ENCODE data around the gene DPP9.

The DPP9 gene

DNA sequence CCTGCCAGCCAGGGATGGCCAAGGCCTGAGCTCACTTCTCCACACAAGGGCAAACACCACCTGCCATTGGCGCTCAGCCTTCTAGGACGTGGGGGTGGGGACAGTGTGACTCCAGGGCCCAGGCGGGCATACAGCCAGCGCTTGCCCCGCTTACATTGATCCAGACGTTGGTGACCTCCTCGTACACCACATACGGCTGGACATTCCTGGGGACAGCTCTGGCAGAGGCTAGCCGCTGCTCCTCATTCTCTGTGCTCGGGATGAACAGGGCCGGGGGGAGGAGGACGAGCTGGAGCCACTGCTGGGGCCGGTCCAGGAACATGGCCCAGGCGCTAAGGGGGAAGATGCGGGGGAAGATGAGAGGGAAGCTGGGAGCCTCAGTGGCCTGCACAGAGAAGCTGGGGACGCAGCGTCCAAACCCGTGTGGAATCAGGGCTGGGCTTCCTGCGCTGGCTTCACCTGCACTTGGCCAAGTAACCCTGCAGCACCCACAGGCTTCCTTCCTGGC is 28.4 kb downstream of the DPP9 start:
- peaks cover 74% of the 10 kb centered on the region for H3K36me3 ChIP-seq (ENCODE audit: control insufficient read depth, insufficient read depth, low read length)
- H3K4me1 ChIP-seq (ENCODE audit: control insufficient read depth, insufficient read depth, low read length, poor library complexity, severe bottlenecking), result no peaks in the 10 kb centered on the region
- H3K27ac ChIP-seq (ENCODE audit: low read depth, low read length, severe bottlenecking), result no peak overlapping the region
- 93 to 94% methylated on average over 17 to 19 of the region's 19 CpGs for WGBS, 2 experiments (ENCODE audit: insufficient coverage in 2 of 2)
- no peaks in the 10 kb centered on the region for H3K9me3 ChIP-seq (ENCODE audit: control insufficient read depth, low read length)
- H3K4me3 ChIP-seq (ENCODE audit: extremely low read depth, insufficient read depth, low read length, poor library complexity, severe bottlenecking), result no peak overlapping the region

DNA sequence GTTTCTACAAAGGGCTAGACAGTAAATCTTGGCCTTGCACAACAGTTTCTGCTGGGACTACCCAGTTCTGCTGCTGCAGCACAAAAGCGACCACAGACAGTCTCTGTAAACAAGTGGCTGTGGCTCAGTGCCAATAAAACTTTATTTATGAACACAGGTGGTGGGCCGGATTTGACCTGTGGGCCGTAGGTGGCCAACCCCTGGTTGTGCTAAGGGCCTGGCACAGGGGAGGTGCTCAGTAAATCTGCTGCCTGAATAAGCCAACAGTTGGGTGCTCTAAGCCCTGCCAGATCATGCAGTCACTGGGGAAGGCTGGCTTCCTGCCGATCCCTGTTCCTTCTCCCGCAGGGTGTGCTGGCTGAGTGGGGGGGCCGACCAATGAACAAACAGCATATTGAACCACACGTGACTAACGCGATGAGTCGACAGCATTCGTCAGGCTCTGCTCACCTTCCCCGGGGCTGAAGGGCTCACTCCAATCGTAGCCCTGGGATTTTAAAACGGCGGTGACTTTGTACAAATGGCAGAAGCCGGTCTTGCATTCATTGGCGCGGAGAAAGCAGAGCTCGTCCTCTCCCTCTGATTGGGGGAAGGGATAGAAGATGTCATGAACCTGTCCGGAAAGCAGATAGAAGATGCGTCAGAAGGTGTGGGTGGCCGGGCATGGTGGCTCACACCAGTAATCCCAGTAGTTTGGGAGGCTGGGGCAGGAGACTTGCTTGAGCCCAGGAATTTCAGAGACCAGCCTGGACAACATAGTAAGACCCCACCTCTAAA is 29.2 kb downstream of the DPP9 start:
- Histone ChIP-seq H3K4me3 (ENCODE audit: extremely low read depth, insufficient read depth, low read length, poor library complexity, severe bottlenecking) (no peak overlapping the region), H3K9me3 (ENCODE audit: control insufficient read depth, low read length) (no peaks in the 10 kb centered on the region), H3K27ac (ENCODE audit: low read depth, low read length, severe bottlenecking) (peak overlapping the region; percentile 20), H3K36me3 (ENCODE audit: control insufficient read depth, insufficient read depth, low read length) (peaks cover 74% of the 10 kb centered on the region), H3K4me1 (ENCODE audit: control insufficient read depth, insufficient read depth, low read length, poor library complexity, severe bottlenecking) (no peaks in the 10 kb centered on the region)
- WGBS, 2 experiments (ENCODE audit: insufficient coverage in 2 of 2), result 95 to 96% methylated on average over 19 to 22 of the region's 22 CpGs

DNA sequence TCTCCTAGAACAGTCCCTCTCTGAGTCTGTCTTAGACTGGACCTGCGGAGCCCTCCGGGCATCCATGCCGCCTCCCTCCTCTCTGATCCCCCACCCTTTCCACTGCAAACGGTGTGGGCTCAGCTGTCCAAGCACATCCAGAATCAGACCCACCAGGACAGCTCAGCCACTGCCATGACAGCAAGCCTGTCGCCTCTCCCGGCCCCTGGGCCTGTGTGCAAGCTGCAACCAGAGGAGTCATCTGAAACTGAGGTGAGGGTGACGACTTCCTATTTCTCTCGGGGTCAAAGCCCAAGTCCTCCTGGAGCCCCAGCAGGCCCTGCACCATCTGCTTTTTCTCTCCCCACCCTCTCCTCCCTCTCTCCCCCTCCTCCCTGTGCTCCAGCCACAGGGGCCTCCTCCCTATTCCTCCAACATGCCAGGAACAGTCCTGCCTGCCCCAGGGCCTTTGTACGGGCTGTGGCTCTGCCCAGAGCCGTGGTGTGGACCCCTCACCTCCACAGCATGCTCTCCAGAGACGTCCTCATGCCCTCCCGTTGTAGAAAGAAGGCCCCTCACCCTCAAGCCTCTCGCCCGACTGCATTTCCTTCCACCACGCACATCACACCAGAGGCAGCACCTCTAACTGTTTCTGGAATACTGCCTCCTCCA is 30.0 kb downstream of the DPP9 start:
- 88 to 100% methylated on average over 3 to 11 of the region's 15 CpGs for WGBS, 2 experiments (ENCODE audit: insufficient coverage in 2 of 2)
- Histone ChIP-seq H3K27ac (ENCODE audit: low read depth, low read length, severe bottlenecking) (no peak overlapping the region), H3K4me1 (ENCODE audit: control insufficient read depth, insufficient read depth, low read length, poor library complexity, severe bottlenecking) (no peaks in the 10 kb centered on the region), H3K4me3 (ENCODE audit: extremely low read depth, insufficient read depth, low read length, poor library complexity, severe bottlenecking) (no peak overlapping the region), H3K36me3 (ENCODE audit: control insufficient read depth, insufficient read depth, low read length) (peaks cover 71% of the 10 kb centered on the region), H3K9me3 (ENCODE audit: control insufficient read depth, low read length) (no peaks in the 10 kb centered on the region)

DNA sequence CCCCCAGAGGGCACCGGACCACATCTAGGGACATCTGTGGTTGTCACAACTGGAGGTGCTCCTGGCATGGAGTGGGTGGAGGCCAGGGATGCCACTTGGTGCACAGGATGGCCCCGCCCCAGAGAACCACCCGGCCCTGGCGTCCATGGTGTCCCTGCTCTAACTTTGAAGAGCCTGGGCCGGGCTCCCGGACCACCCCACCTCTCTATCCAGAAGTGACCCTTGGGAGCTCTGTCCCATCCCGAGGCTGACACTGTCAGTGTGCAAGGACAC is 30.6 kb downstream of the DPP9 start:
- H3K9me3 ChIP-seq (ENCODE audit: control insufficient read depth, low read length), result no peaks in the 10 kb centered on the region
- peaks cover 72% of the 10 kb centered on the region for H3K36me3 ChIP-seq (ENCODE audit: control insufficient read depth, insufficient read depth, low read length)
- WGBS, 2 experiments (ENCODE audit: insufficient coverage in 2 of 2), result 100% methylated on average over 3 of the region's 7 CpGs; no CpG with 5 or more reads in 1 of the 2 experiments
- H3K27ac ChIP-seq (ENCODE audit: low read depth, low read length, severe bottlenecking), result no peak overlapping the region
- no peaks in the 10 kb centered on the region for H3K4me1 ChIP-seq (ENCODE audit: control insufficient read depth, insufficient read depth, low read length, poor library complexity, severe bottlenecking)
- H3K4me3 ChIP-seq (ENCODE audit: extremely low read depth, insufficient read depth, low read length, poor library complexity, severe bottlenecking), result no peak overlapping the region

DNA sequence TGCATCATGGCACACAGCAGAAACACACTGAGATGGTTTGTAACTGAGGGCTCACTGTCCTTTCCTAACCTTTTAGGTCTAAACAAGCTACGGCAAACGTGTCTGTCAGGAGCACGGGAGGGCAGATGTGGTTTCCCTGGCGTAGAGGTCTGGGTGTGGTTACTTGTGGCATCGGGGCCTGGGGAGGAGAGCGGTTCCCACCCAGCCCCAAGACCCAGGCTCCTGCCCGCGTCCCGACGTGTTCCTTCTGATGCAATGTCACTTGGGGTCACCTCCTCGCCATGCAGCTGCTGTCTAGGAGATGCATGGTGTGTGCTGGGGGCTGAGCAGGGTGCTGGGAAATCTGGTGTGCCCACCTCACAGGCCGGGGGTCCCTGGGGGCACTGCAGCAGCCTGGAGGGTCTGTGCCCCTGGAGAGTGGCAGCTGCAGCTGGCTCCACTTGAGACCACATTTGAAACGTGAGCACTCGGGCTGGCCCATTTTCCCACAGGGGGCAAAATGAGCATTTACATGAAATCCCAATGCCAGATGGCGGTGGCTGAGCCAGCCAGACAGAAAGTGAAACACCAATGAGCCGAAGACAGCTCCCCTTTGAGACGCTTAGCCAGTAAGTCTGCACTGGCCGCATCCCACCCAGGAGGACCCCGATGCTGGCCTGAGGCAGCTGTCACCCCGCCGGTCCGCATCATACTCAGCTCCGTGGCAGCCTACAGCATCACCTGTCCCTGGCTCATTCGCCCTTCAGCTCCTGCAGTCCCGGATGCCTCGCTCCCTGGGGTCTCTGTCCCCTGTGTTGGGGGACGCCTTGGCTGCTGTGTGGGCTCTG is 31.2 kb downstream of the DPP9 start:
- Histone ChIP-seq H3K4me1 (ENCODE audit: control insufficient read depth, insufficient read depth, low read length, poor library complexity, severe bottlenecking) (no peaks in the 10 kb centered on the region), H3K4me3 (ENCODE audit: extremely low read depth, insufficient read depth, low read length, poor library complexity, severe bottlenecking) (no peak overlapping the region), H3K27ac (ENCODE audit: low read depth, low read length, severe bottlenecking) (no peak overlapping the region), H3K36me3 (ENCODE audit: control insufficient read depth, insufficient read depth, low read length) (peaks cover 68% of the 10 kb centered on the region), H3K9me3 (ENCODE audit: control insufficient read depth, low read length) (no peaks in the 10 kb centered on the region)
- 92 to 98% methylated on average over 9 to 13 of the region's 27 CpGs for WGBS, 2 experiments (ENCODE audit: insufficient coverage in 2 of 2)

DNA sequence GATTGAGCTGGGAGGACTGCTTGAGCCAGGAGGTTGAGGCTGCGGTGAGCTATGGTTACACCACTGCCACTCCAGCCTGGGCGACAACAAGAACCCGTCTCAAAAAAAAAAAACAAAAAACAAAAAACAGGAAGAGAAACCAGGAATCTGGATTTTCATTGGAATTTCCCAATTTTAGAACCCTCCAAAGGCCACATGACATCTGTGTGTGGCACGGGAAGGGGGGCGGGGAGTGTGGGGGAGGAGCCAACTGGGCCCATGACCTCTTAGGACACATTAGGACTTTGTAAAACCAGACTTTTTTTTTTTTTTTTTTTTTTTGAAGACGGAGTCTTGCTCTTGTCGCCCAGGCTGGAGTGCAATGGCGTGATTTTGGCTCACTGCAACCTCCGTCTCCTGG is 32.3 kb downstream of the DPP9 start:
- H3K36me3 ChIP-seq (ENCODE audit: control insufficient read depth, insufficient read depth, low read length), result peaks cover 70% of the 10 kb centered on the region
- H3K4me3 ChIP-seq (ENCODE audit: extremely low read depth, insufficient read depth, low read length, poor library complexity, severe bottlenecking), result no peak overlapping the region
- no peaks in the 10 kb centered on the region for H3K4me1 ChIP-seq (ENCODE audit: control insufficient read depth, insufficient read depth, low read length, poor library complexity, severe bottlenecking)
- no peak overlapping the region for H3K27ac ChIP-seq (ENCODE audit: low read depth, low read length, severe bottlenecking)
- 100% methylated on average over 1 of the region's 9 CpGs; no CpG with 5 or more reads in 1 of the 2 experiments for WGBS, 2 experiments (ENCODE audit: insufficient coverage in 2 of 2)
- H3K9me3 ChIP-seq (ENCODE audit: control insufficient read depth, low read length), result no peaks in the 10 kb centered on the region

DNA sequence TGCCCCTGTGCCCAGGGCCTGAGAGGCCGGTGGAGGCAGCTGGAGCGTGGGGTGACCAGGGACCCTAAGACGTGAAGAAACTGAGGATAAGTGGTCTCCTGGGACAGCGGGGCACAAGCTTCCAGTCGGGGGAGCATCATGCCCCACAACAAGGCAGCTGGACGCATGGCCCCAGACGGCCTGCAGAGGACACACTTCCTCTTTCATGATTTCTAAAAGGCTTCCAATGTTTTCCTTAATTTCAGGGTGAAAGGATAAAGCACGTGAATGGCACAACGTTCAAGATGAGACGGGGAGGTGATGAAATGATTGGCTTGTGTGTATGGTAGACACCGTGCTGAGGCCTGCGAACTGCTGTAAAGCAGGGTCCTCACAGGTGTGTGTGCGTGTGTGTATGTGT is 33.3 kb downstream of the DPP9 start:
- Histone ChIP-seq H3K4me1 (ENCODE audit: control insufficient read depth, insufficient read depth, low read length, poor library complexity, severe bottlenecking) (no peaks in the 10 kb centered on the region), H3K9me3 (ENCODE audit: control insufficient read depth, low read length) (no peaks in the 10 kb centered on the region), H3K4me3 (ENCODE audit: extremely low read depth, insufficient read depth, low read length, poor library complexity, severe bottlenecking) (no peak overlapping the region), H3K36me3 (ENCODE audit: control insufficient read depth, insufficient read depth, low read length) (peaks cover 61% of the 10 kb centered on the region), H3K27ac (ENCODE audit: low read depth, low read length, severe bottlenecking) (no peak overlapping the region)
- 91 to 94% methylated on average over 13 of the region's 13 CpGs for WGBS, 2 experiments (ENCODE audit: insufficient coverage in 2 of 2)

DNA sequence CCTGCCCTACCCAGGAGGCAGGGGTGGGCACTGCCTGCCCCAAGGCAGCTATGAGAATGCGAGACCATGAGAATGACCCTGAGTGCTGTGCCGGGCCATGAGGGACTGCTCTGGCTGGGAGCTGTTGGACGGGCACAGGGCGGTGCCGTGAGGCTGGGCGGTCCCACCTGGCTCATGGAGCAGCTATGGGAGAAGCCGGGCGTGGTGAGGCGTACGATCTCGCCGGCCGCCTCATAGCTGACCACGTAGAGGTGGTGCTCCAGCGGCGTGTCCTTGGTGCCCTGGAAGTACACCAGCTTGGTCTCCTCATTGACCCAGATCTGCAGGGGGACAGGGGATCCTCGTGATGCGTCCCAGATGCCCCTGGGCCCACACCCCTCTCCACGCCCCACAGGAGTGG is 34.2 kb downstream of the DPP9 start:
- Histone ChIP-seq H3K36me3 (ENCODE audit: control insufficient read depth, insufficient read depth, low read length) (peaks cover 56% of the 10 kb centered on the region), H3K9me3 (ENCODE audit: control insufficient read depth, low read length) (no peaks in the 10 kb centered on the region), H3K4me3 (ENCODE audit: extremely low read depth, insufficient read depth, low read length, poor library complexity, severe bottlenecking) (no peak overlapping the region), H3K27ac (ENCODE audit: low read depth, low read length, severe bottlenecking) (no peak overlapping the region), H3K4me1 (ENCODE audit: control insufficient read depth, insufficient read depth, low read length, poor library complexity, severe bottlenecking) (no peaks in the 10 kb centered on the region)
- WGBS, 2 experiments (ENCODE audit: insufficient coverage in 2 of 2), result 96 to 98% methylated on average over 19 of the region's 19 CpGs

DNA sequence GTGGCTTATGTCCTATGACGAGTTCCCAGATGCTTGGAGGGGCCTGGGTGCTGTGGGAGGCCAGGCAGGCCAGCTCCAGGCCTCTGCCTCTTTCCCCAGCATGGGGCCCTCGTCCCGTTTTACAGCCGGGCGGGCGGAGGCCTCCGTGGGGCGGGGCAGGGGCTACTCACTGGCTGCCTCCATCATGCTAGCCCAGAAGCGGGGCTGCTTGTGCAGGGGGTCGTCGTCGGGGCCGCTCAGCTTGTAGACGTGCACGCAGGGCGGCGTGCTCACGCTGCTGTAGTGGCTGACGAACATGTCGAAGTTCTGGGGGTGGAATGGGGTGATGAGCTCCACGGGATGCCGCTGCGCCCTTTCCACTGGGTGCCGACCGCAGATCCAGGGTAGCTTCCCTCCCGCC is 35.1 kb downstream of the DPP9 start:
- H3K4me1 ChIP-seq (ENCODE audit: control insufficient read depth, insufficient read depth, low read length, poor library complexity, severe bottlenecking), result no peaks in the 10 kb centered on the region
- no peak overlapping the region for H3K27ac ChIP-seq (ENCODE audit: low read depth, low read length, severe bottlenecking)
- H3K36me3 ChIP-seq (ENCODE audit: control insufficient read depth, insufficient read depth, low read length), result peaks cover 55% of the 10 kb centered on the region
- no peaks in the 10 kb centered on the region for H3K9me3 ChIP-seq (ENCODE audit: control insufficient read depth, low read length)
- no peak overlapping the region for H3K4me3 ChIP-seq (ENCODE audit: extremely low read depth, insufficient read depth, low read length, poor library complexity, severe bottlenecking)
- 95 to 97% methylated on average over 15 to 19 of the region's 26 CpGs for WGBS, 2 experiments (ENCODE audit: insufficient coverage in 2 of 2)

DNA sequence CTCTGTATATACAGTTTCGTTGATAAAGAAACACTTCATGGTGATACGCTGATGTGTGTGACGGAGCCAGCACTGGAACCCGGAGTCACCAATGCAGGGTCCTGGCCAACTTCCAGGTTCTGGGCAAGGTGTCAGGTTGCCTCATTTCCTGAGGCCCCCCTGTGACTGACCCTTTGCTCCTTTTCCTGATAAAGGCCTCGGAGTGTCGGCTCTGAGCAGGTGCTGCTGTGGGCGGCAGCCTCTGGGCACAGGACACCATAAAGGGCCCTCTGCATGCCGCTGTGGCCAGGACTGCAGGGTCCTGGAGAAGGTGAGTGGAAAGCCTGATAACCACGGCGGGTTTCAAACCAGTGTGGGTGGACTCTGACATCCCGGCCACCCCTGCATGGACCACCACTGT is 36.2 kb downstream of the DPP9 start:
- Histone ChIP-seq H3K36me3 (ENCODE audit: control insufficient read depth, insufficient read depth, low read length) (peaks cover 61% of the 10 kb centered on the region), H3K9me3 (ENCODE audit: control insufficient read depth, low read length) (no peaks in the 10 kb centered on the region), H3K4me1 (ENCODE audit: control insufficient read depth, insufficient read depth, low read length, poor library complexity, severe bottlenecking) (no peaks in the 10 kb centered on the region), H3K27ac (ENCODE audit: low read depth, low read length, severe bottlenecking) (no peak overlapping the region), H3K4me3 (ENCODE audit: extremely low read depth, insufficient read depth, low read length, poor library complexity, severe bottlenecking) (no peak overlapping the region)
- 92 to 96% methylated on average over 11 of the region's 11 CpGs for WGBS, 2 experiments (ENCODE audit: insufficient coverage in 2 of 2)

Measured in mesodermal cell (in vitro differentiated cells).